ENCODE measurements around the gene SLC44A5.

GRCh38 chr1:75630998-75631397 is 20.1 kb upstream of the SLC44A5 start:
- TF ChIP-seq, protein P1, sequence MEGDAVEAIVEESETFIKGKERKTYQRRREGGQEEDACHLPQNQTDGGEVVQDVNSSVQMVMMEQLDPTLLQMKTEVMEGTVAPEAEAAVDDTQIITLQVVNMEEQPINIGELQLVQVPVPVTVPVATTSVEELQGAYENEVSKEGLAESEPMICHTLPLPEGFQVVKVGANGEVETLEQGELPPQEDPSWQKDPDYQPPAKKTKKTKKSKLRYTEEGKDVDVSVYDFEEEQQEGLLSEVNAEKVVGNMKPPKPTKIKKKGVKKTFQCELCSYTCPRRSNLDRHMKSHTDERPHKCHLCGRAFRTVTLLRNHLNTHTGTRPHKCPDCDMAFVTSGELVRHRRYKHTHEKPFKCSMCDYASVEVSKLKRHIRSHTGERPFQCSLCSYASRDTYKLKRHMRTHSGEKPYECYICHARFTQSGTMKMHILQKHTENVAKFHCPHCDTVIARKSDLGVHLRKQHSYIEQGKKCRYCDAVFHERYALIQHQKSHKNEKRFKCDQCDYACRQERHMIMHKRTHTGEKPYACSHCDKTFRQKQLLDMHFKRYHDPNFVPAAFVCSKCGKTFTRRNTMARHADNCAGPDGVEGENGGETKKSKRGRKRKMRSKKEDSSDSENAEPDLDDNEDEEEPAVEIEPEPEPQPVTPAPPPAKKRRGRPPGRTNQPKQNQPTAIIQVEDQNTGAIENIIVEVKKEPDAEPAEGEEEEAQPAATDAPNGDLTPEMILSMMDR (IDR thresholded peaks at IDR 0.05) = no peak
- TF ChIP-seq POLR2A (IDR thresholded peaks at IDR 0.05) = no peak
- no peak for TF ChIP-seq POLR2AphosphoS5 (IDR thresholded peaks at IDR 0.05; ENCODE audit: insufficient read depth in 1 of 2, low read depth in 1 of 2)
